Activated T-cell treated with anti-CD3 and anti-CD28 coated beads, Interleukin-2, amount 50 U/mL, for 1 hour (primary cell): ENCODE data around the gene FGG.

Experiments used
- DNase-seq: peaks from one replicate; pipeline ENCODE4 v3.0.0-alpha.2; 2020

FGG gene

DNA sequence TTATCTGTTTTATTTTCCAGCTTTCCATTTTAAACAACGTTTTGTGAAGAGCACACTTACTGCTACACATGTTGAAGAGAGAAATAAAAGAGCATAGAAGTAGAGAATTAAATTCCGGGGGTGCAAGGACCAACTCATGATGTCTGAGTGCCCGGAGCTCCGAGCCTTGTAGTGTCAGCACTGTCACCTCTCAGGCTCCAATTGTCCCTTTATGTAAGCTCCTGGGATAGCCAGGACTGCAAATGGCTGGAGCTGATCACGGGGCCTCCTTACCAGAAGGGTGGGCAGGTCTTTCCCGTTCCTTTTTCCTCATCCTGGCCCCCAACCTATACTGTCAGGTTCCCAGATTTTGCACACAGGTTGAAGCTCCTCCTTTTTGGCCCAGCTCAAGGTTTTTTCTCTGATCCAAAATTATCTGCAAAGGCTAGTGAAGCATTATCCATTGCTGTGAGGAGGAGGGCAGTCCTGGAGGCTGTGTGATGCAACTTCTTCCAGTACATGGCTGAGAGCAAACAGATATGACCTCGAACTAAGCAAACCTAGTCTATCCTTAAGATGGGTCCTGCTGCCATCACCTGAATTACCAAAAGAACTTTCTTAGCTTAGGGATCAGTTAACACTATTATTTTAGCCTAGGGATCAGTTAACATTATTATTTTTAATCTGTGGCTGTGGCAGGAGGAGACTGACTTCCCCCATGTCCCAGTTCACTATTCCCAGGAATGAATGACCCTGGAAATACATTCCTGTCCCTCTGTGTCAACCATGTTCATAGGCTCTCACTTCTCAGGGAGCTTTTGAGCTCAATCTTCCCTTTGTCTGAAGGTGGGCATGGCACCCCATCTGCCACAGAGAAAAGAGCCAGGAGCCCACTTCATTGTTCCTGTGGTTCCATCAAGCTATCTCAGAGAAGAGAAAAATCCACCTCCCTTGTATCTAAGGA, at the start of gene FGG:
Gene FGG (minus strand): TSS at position 185 of the 943 bp plus-strand sequence. CDS start 47 bp downstream, at position 138.
- no peak for DNase-seq

DNA sequence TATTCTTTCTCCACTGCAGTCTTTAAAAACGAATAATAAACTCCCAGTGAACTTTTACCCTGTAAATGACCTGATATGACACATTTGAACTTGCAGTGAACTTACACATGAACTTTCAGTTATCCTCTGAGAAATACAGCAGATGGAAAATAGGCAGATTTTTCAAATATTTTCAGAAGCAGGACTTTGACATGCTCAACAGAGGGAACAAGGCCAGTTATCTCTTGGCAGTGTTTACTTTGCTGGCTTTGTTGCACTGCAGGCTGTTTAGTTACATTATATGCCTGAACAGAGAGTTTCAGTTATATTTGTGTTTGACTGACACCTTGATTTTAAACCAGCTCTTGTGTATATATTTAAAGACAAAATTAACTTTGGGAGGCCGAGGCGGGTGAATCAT, 47.6 kb upstream of the FGG start:
- no peak for DNase-seq

DNA sequence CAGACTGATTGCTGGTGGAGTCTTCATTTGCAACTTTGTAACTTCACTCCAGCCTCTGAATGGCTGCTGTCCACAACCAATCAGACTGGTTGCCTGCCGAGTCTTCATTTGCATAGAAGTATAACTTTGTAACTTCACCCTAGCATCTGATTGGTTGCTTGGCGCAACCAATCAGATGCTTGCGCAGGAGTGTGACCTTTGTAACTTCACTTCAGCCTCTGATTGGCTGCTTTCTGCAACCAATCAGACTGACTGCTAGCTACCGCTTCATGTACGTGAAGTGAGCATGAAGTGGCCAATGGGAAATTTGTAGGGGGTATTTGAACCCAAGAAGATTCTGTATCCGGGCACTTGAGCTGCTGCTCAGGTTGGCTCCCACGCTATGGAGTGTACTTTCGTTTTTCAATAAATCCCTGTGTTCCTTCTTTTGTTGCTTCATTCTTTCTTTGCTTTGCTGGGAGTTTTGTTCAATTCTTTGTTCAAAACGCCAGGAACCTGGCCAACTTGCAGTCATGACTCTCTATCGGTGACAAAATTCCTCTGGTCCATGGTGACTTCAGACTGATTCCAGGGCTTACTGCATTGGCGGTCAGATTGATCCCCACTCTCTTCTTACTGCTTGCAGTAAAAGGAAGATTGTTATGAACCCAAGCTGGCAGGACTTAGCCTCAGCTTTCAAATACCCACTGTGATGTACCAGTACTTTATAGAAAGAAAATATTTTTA, 46.4 kb upstream of the FGG start:
- no peak for DNase-seq

DNA sequence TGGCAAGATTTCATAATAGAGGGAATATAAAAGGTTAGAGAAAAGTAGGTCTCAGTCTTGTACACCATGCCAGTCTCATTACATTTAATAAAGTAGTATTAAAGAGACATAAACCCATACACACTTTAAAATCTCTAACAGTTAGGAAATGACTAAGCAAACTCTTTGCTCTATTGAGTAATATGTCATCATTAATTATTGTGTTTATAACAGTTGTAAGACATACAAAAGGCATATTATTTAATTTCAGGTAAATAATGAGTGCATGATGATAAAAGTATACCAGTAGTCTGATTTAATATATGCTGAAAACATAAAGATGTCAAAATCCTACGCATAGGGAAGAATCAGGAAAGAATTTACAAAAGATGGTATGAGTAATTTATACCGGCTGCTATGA, 31.0 kb upstream of the FGG start:
- DNase-seq, result no peak

DNA sequence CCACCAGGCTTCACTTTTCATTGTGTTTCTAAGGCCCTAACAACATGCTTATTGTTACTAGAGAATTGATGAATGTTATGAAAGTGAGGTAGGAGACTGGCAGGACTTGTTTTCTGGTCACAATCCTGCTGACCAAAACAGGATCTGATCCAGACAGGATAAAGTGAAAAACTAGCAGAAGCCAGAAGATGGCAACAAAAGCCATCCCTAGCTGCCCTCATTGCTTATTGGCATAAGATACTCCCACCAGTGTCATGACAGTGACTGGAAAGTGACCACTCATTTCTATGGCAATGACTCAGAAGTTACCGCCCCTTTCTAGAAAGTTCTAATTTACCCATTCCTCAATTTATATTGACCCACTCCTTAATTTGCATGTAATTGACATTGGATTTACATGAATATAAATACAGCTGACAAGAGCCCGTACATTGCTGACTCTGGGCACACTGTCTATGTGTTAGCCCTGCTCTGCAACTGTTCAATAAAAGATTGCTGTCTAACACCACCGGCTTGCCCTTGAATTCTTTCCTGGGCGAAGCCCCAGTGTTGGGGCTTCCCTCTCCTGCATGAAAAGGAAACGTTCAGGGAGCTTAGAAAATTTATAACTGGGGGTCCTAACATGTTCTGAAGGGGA, 30.0 kb upstream of the FGG start:
- no peak for DNase-seq

DNA sequence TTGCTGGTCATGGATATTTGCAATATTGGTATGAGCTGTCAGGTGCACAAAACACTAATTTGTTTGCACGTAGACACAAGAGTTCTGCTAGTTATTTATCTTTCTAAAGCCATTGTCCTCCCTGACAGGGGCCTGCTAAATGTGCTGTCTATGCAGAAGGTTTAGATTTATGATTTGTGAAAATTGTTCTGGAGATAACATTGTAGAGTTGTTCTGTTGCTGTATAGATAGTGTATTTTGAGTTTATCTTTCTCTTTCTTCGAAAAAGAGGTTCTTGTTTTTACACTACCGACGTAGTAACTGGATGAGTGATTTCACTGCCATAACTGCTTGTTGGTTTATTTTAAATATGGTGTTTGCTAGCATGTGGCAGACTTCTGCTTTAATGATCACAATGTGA, 28.5 kb upstream of the FGG start:
- DNase-seq, result no peak

DNA sequence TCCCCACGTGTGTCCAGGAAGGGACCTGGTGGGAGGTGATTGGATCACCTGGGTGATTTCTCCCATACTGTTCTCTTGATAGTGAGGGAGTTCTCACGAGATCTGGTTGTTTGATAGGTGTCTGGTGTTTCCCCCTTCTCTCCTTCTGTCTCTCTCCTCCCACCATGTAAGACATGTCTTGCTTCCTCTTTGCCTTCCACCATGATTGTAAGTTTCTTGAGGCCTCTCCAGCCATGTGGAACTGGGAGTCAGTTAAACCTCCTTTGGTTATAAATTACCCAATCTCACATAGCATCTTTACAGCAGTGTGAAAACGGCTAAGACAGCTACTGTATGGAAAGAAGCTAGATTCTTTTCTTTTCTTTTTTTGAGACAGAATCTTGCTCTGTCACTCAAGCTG, 21.6 kb upstream of the FGG start:
- DNase-seq, result no peak

DNA sequence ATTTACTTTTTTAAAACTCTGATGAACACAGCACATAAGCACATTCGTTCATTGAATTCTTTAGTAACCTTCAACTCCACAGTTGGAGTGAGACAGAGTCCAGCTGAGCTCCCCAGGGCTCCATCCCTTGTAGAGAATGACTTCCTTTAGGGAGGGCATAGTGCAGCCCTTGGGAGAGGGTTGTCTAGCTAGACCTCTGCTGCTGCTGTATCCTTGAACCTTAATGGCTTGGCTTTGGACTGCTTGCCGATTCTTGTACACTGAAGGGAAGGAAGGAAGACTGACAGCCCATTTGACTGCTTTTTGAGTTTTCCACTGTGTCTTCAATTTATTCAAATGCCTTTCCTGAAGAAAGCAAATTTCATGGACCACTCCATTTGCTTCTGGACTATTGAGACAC, 19.4 kb upstream of the FGG start:
- no peak for DNase-seq

DNA sequence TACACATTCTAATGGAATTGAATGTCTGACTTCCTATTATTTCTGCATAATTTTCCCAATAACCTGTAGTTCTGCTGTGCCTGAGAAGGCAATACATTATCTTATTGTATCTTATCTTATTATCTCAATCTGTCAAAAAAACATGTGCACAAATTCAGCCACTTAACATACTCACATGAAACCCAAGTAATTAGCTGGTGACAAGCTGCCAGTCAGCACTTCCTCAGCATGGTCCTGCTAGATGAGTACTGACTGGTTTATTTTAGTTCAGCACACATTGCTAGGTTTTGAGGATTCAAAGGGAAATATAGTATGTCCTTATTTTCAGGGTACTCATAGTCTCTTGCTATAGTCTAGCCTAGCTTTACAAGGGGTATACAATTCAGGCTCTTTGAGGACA, 17.9 kb upstream of the FGG start:
- DNase-seq, result no peak

DNA sequence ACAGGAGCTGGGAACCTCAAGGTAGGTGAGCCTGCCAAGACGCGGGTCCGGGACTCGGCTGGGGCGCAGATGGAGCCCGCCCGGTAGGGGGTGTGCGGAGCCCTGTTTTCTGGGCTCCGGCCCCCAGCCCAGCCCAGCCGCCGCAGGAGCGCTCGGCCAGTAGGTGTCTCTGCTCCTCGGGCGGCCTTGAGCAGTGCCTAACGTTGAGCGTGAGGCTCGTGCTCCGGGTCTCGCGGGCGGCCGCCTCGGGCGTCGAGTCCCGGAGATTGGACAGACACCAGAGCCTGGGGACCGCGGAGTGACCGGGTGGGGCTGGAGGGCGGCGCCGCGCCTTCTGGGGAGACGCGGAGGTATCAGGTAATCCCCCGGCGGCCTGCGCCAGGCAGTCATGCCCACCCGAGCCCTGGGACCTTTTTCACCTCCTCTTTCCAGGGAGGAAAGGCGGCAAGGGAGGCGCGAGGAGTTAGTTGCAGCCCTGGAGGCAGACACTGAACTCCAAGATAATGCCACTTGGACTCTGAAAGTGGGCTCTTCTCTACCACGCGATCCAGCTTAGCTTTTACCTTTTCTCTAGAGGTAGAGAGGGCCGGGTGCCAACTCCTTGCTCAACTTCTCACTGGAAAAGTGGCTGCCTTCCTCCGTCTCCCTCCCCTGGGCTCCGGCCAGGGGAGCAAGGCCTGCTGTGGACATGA, 14.5 kb upstream of the FGG start:
- peak; percentile 48 for DNase-seq

DNA sequence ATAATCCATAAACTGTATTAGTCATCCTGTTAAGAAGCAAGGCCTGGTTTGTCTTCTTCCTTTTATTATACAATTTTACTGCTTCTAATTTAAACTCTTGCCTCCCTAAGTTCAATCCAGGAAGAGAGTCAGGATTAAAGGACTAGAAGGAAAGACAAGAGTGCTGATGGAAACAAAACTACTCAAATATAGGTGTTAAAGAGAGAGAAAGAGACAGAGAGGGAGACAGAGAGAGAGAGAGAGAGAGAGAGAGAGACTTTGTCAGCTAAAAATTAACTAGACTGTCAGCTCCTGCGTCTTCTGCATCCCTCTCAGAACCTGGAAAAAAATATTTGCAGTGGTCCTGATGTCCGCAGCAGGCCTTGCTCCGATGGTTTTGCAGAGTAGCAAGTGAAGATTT, 13.5 kb upstream of the FGG start:
- no peak for DNase-seq

DNA sequence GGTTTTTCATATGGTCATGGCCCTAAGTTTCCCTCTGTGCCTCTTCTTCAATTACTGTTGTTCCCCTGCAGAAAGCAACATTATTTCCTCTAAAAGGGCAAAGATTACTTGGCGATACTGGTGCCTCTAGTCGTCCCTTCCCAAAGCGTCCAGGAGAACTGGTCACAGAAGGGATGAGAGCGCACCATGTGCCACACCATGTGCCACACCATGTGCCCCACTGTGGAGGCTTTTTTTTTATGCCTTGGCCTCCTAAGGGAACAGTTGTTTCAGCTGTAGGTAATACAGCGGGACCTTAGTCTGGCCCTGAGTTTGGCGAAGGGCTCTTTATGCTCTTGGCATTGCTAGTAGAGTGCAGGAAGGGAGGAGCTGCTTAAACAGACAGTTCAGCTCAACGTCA, 11.5 kb upstream of the FGG start:
- DNase-seq, result no peak

DNA sequence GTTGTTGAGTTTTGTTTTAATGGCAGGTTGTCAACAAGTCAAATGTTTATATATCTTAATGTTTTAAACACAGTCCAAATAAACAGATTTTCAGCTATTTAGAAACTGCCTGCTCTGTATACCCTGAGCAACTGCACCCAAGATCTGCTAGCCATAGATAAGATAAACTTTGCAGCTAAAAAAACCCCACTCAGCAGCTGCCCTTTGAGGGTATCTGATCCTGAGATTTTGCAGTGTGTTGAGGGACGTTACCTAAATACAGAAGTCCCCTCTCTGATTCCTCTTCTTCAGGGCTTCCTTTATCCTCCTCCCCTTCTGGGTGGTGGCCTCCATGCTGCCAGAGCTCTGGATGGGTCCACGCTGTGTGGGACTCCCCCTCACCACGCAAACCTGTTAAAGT, 11.0 kb upstream of the FGG start:
- no peak for DNase-seq

DNA sequence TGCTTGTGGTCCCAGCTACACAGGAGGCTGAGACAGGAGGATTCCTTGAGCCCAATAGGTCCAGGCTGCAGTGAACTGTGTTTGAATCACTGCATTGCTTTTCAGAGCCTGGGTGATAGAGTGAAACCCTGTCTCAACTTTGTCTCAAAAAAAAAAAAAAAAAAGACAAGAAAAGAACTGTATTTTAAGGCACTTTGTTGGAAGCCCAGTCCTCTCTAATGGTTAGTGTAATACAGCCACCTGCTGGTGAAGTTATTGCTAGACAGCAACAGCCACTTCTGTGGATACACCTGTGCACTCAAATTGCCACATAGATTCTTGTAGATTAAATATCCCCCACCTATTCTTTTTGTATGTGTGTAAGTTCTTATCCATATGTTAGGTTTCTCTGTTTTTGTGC, 10.1 kb upstream of the FGG start:
- DNase-seq, result no peak

DNA sequence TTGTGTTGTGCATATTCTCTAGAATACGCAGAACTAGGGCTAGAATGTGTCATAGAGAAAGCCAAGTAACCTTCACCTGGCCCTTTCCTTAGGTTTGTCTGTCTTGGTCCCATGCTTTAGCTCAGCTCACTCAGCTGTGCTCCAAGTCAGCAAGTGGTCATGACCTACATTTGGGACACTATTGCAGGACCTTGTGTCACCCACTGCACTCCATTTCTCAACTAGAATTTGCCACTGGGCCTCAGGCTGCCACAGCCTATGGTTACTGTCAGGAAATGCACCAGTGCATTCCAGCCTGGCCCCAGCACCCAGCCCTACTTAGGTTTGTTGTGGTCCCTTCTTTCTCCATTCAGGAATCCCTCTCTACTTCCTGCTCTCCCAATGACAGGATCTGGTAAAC, 7.7 kb upstream of the FGG start:
- no peak for DNase-seq

DNA sequence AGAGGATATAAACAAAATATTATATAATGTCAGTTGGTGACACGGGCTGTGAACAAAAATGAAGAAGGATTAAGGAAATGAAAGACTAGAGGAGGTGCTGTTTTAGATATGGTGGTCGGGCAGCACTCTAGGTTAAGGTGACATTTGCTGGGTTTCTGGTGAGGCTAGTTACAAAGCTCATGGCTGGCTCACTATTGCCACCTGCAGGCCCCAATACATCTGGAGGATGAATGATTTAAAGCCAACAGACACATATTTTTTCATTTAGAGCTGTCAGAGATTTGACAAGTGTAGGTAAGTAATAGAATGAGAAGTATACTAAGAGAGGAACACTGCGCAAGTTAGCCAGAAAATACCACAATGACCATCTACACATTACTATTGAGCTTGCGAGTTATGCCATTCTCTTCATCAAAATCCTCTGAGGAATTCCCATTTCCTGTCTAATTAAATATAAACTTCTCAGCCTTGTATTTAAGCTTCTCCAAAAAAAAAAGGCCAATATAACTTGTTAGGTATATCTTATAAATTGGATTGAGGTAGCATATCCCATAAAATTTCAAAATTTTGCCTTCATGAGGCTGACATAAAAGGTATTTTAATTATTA, 6.4 kb upstream of the FGG start:
- peak; percentile 38 for DNase-seq

DNA sequence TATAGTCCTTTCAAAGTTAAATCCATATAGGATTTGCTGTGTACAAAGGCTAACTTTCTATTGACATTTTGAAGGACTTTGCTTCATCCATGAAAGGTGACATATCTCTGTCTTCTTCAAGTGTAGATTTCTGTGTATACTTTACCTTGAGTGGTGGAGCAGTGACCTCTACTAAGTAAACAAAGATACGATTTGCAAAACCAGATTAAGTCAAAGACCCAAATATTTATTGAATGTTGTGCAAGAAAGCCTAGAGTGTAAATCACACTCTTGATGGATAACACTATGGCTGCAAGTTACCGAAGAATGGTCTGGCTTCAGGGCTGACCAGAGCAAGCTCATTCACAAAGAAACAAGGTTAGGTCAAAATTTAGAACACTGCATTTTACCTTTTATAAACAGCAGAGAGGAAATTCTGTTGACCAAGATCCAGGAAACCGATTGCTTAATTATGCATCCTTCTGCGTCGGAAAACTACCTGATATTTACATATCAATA, 5.4 kb upstream of the FGG start:
- no peak for DNase-seq

DNA sequence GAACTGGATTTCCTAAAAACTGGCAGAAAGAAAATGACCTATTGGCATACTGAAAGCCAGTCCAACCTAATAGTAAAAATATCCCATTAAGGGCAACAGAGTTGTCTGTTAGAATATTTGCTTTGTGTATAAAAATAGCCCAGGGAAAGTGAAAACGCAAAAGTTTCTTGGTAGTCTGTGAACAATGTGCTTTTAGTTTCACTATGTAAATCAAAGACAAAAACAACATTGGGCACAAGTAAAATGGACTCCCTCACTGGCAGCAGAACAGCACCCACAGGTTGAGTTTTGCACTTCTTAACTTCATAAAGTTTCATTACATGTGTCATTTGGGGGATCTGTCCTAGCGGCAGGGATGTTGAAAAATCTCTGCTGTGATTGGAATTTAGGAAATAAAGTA, 4.3 kb upstream of the FGG start:
- DNase-seq, result no peak

DNA sequence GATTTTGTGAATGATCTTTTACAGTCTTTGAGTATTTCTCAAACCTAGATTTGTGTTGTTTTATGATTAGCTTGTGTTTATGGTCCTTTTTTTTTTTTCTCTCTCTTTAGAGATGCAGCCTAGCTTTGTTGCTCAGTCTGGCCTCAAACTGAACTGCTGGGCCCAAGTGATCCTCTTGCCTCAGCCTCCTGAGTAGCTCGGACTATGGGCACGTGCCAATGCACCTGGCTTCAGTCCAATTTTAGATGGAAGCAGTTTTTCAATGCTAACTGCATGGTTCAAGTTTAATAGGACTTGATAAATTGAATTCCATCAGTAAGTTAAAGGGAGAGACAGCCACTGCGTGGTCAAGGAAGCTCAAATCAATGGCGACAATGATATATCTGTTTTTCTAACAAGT, 3.8 kb upstream of the FGG start:
- DNase-seq, result no peak

DNA sequence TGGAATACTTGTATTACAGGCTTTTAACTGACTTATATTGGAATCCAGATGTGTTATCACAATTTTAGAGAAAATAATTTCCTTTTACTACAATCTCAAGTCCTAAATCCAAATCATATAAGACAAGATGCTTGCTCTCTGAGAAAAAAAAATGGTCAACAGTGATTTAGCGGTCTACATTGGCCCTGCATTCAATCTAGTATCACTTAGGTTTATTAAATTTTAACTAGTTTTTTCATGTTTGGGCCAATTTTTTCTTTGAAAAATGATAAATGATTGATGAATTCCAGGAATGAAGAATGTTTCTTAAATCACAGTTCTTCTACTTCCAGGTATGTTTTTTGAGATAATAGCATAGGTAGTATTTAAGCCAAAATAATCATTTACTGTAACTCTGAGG, 2.8 kb upstream of the FGG start:
- no peak for DNase-seq

DNA sequence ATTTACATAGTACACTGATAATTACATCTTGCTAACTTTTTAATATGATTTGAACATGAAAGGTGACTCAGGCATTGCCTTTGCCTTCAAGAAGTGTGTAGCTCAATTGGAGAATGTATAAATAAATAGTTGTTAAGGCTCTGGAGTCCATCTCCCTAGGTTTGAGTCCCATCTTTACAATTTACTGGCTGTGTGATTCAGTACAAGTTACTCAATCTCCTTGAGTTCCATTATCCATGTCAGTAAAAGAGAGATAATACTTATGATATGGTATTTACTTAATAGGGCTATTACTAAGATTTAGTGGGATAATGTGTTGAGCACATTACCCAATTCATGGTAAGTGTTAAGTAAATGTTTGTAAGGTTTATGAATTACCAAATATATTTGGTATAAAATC, 1.9 kb upstream of the FGG start:
- DNase-seq, result no peak

DNA sequence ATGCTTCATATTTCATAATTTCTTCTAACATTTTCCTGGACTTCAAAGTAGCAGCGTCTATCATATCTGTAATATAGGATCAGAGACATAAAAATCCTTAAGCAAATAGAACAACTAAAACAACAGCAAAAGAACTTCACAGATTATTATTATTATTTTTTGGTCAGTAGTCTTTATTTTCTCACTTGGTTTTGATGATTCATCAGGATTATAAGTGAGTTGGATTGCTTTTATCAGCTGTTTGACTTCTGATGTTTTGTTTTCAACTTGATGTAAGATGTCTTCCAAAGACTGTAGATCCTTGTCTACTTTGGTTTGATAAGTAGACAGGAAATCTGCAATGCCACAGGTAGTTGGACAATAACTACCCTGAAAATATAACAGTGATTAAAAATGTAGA, 623 bp downstream of the FGG start:
- no peak for DNase-seq

DNA sequence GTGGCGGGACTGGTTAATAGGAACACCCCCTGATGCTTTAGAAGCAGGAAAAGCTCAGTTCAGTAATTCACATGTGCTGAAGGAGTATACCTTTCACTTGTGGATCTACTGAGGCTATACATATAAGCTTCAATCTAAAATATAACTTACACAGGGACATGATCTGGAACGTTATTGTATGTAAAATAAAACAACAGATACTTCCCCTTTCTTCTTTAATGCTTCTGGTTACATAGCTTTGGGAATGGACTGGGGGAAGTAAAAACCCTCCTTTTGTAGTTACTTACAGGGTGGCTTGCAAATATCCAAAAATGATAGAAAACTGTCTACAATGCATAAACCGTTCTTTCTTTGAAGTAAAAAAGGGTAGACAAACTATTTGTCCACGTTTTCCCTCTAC, 1.9 kb downstream of the FGG start:
- DNase-seq, result no peak
